ENCODE results near the gene WDFY1.

- no peak for TF ChIP-seq POLR2A (IDR thresholded peaks at IDR 0.05)
- peak in 1 of 12 donors; percentile 13 for TF ChIP-seq CTCF (IDR thresholded peaks at IDR 0.05)
These were observed 107.7 kb downstream of the WDFY1 start, which contains the start of gene AP1S3 for GRCh38 chr2:223837287-223838061.

All from heart left ventricle (tissue), 13 donors.